Measurements from ENCODE around the gene RNF43. TPM values are rescaled to one million over a fixed set of nuclear protein-coding genes. Genes with fewer than 3 reads are reported as not detected.

The RNF43 gene
- total and polyA plus RNA-seq, 2 of the 13 experiments (the other 11 are each of a cell fraction or from before 2014, with no cell fraction given) = 31.0 to 53.4 TPM

DNA sequence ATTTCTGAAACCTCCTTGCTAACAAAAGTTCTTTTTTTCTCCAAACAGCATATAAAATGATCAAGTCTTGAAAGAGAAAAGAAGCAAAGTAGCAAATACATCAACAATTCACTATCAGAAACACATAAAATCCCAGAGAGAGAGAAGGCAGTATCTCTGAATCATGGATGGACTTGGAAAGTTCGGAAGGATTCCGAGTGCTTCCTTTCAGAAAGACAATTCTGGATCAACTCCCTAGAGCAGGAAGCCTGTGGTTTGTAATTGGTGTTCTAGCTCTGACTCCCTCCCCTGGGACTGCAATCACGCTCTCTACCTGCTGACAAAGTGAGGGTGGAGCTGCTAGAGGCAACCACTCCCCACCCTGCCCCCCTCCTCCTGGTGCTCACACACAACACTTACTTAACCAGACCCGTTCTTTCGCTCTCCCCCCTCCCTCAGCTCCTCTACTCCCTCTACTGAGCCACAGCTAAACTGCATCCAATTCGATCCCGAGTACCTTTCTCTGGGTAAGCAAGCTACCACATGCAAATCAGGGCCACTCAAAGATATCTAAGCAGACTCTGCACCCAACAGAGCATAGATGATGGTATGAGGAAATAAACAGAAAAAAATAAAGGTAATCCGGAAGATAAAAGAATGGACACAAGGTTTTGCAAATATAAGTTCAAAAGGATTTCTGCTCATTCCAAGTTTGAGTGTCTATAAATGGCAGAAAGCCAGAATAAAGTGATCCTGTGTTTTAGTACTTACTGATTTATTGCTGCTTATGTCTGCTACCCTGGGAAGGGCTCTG, at the start of gene RNF43 (continued):
- TF ChIP-seq CHD2 (IDR thresholded peaks at IDR 0.05; ENCODE audit: low read depth, low read length) (peak; percentile 58; the same call in 1 of the 2 replicates), ZSCAN25 (CRISPR knock-in tag; IDR thresholded peaks at IDR 0.05) (peak; percentile 79), SNAI1 (CRISPR knock-in tag; IDR thresholded peaks at IDR 0.05; ENCODE audit: borderline replicate concordance) (no peak), ZSCAN20 (CRISPR knock-in tag; IDR thresholded peaks at IDR 0.05; ENCODE audit: borderline replicate concordance) (0 out of 2 replicates have a peak, but pooled peaks have one; percentile 48), YY1 (IDR thresholded peaks at IDR 0.05; ENCODE audit: insufficient read depth, insufficient replicate concordance, low read depth, low read length) (peak; percentile 26), STAG1 (CRISPR knock-in tag; IDR thresholded peaks at IDR 0.05) (peak; percentile 90), TSC22D2 (CRISPR knock-in tag; IDR thresholded peaks at IDR 0.05; ENCODE audit: borderline replicate concordance) (peak; percentile 72; the same call in 1 of the 2 replicates), ZMYM4 (CRISPR knock-in tag; IDR thresholded peaks at IDR 0.05) (peak; percentile 93), PLRG1 (conservative IDR thresholded peaks at IDR 0.05) (no peak), SMARCC2 (IDR thresholded peaks at IDR 0.05) (0 out of 2 replicates have a peak, but pooled peaks have one; percentile 3), NCOA5 (CRISPR knock-in tag; IDR thresholded peaks at IDR 0.05) (no peak), SRF (IDR thresholded peaks at IDR 0.05; ENCODE audit: low read depth, low read length) (no peak), KDM5A (IDR thresholded peaks at IDR 0.05; ENCODE audit: borderline replicate concordance, low read length) (peak; percentile 83; the same call in 1 of the 2 replicates), ZNF878 (CRISPR knock-in tag; IDR thresholded peaks at IDR 0.05) (peak; percentile 92; the same call in 1 of the 2 replicates), ZNF570 (CRISPR knock-in tag; IDR thresholded peaks at IDR 0.05; ENCODE audit: borderline replicate concordance) (no peak), IKZF1 (IDR thresholded peaks at IDR 0.05) (no peak), GABPA (IDR thresholded peaks at IDR 0.05; ENCODE audit: low read depth, low read length) (no peak), GABPA (CRISPR knock-in tag; IDR thresholded peaks at IDR 0.05; ENCODE audit: low read depth) (peak; percentile 86), NFE2L1 (CRISPR knock-in tag; IDR thresholded peaks at IDR 0.05; ENCODE audit: borderline replicate concordance) (no peak), XRCC5 (optimal IDR thresholded peaks at IDR 0.05; ENCODE audit: low read length) (peak; percentile 99)
- TF ChIP-seq, protein P1, sequence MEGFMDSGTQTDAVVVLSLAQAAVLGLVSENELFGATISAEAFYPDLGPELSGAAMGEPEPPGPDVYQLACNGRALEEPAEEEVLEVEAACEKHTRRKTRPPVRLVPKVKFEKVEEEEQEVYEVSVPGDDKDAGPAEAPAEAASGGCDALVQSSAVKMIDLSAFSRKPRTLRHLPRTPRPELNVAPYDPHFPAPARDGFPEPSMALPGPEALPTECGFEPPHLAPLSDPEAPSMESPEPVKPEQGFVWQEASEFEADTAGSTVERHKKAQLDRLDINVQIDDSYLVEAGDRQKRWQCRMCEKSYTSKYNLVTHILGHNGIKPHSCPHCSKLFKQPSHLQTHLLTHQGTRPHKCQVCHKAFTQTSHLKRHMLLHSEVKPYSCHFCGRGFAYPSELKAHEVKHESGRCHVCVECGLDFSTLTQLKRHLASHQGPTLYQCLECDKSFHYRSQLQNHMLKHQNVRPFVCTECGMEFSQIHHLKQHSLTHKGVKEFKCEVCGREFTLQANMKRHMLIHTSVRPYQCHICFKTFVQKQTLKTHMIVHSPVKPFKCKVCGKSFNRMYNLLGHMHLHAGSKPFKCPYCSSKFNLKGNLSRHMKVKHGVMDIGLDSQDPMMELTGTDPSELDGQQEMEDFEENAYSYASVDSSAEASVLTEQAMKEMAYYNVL (CRISPR knock-in tag; IDR thresholded peaks at IDR 0.05; ENCODE audit: borderline replicate concordance) = peak; percentile 94
- TF ChIP-seq, protein P2, sequence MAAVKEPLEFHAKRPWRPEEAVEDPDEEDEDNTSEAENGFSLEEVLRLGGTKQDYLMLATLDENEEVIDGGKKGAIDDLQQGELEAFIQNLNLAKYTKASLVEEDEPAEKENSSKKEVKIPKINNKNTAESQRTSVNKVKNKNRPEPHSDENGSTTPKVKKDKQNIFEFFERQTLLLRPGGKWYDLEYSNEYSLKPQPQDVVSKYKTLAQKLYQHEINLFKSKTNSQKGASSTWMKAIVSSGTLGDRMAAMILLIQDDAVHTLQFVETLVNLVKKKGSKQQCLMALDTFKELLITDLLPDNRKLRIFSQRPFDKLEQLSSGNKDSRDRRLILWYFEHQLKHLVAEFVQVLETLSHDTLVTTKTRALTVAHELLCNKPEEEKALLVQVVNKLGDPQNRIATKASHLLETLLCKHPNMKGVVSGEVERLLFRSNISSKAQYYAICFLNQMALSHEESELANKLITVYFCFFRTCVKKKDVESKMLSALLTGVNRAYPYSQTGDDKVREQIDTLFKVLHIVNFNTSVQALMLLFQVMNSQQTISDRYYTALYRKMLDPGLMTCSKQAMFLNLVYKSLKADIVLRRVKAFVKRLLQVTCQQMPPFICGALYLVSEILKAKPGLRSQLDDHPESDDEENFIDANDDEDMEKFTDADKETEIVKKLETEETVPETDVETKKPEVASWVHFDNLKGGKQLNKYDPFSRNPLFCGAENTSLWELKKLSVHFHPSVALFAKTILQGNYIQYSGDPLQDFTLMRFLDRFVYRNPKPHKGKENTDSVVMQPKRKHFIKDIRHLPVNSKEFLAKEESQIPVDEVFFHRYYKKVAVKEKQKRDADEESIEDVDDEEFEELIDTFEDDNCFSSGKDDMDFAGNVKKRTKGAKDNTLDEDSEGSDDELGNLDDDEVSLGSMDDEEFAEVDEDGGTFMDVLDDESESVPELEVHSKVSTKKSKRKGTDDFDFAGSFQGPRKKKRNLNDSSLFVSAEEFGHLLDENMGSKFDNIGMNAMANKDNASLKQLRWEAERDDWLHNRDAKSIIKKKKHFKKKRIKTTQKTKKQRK (IDR thresholded peaks at IDR 0.05; ENCODE audit: low read length) = no peak
- TF ChIP-seq, protein P3, sequence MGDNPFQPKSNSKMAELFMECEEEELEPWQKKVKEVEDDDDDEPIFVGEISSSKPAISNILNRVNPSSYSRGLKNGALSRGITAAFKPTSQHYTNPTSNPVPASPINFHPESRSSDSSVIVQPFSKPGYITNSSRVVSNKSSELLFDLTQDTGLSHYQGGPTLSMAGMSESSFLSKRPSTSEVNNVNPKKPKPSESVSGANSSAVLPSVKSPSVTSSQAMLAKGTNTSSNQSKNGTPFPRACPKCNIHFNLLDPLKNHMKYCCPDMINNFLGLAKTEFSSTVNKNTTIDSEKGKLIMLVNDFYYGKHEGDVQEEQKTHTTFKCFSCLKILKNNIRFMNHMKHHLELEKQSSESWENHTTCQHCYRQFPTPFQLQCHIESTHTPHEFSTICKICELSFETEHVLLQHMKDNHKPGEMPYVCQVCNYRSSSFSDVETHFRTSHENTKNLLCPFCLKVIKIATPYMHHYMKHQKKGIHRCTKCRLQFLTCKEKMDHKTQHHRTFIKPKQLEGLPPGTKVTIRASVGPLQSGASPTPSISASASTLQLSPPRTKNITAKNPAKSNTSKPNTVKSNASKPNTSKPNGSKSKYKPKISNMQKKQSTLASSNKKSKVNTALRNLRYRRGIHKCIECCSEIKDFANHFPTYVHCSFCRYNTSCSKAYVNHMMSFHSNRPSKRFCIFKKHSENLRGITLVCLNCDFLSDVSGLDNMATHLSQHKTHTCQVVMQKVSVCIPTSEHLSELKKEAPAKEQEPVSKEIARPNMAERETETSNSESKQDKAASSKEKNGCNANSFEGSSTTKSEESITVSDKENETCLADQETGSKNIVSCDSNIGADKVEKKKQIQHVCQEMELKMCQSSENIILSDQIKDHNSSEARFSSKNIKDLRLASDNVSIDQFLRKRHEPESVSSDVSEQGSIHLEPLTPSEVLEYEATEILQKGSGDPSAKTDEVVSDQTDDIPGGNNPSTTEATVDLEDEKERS (CRISPR knock-in tag; IDR thresholded peaks at IDR 0.05) = peak; percentile 91
